HG02798 (cell line): Measurements from ENCODE around the gene TBCD.
A peak's percentile ranks its signal among the peaks of the same experiment; 100 is the strongest.

Experiments
- ATAC-seq: cut with Tn5 transposase; IDR thresholded peaks from one replicate; pipeline ENCODE4 v1.9.1; 2021; ENCODE audit warnings: mild to moderate bottlenecking; ENCODE audit not compliant: unreplicated experiment, poor library complexity

TBCD gene

GRCh38 chr17:82843904-82844680 lies 92.2 kb downstream of the TBCD start:
- no peak for ATAC-seq

- ATAC-seq: no peak
These were observed 92.9 kb downstream of the TBCD start for GRCh38 chr17:82844796-82845162.

- ATAC-seq: no peak
These were observed 93.4 kb downstream of the TBCD start for GRCh38 chr17:82845163-82845807.

- ATAC-seq: no peak
These were observed 94.3 kb downstream of the TBCD start for GRCh38 chr17:82846061-82846691.

GRCh38 chr17:82848022-82848592 lies 96.2 kb downstream of the TBCD start:
- no peak for ATAC-seq

GRCh38 chr17:82849076-82849945 lies 97.4 kb downstream of the TBCD start:
- ATAC-seq: no peak

GRCh38 chr17:82851381-82851780 lies 99.5 kb downstream of the TBCD start:
- no peak for ATAC-seq

- ATAC-seq: no peak
These were observed 102.4 kb downstream of the TBCD start for GRCh38 chr17:82854226-82854625.

GRCh38 chr17:82856361-82856760 lies 104.5 kb downstream of the TBCD start:
- no peak for ATAC-seq

GRCh38 chr17:82858376-82859126 lies 106.7 kb downstream of the TBCD start:
- no peak for ATAC-seq

- ATAC-seq: peak; percentile 29
These were observed 107.9 kb downstream of the TBCD start for GRCh38 chr17:82859431-82860403.

GRCh38 chr17:82860606-82861392 lies 108.9 kb downstream of the TBCD start:
- no peak for ATAC-seq

GRCh38 chr17:82861393-82861775 lies 109.5 kb downstream of the TBCD start:
- ATAC-seq: no peak

GRCh38 chr17:82862191-82862590 lies 110.3 kb downstream of the TBCD start:
- no peak for ATAC-seq

- ATAC-seq: no peak
These were observed 111.0 kb downstream of the TBCD start for GRCh38 chr17:82862737-82863382.

GRCh38 chr17:82863383-82863940 lies 111.6 kb downstream of the TBCD start:
- ATAC-seq: no peak
